GM12878 (cell line): ENCODE results near the gene C3orf22. TPM values are rescaled to one million over a fixed set of nuclear protein-coding genes. Genes with fewer than 3 reads are reported as not detected.

Source experiments
- ATAC-seq: fragments of 200-7000 bp; cut with Tn5 transposase; 3 replicates; pipeline ENCODE4 v1.9.1; 2020; ENCODE audit warnings: mild to moderate bottlenecking, moderate library complexity
- BruUV-seq: library from RNA; stranded (reverse); fragments of 400-500 nt; replicated peaks from 2 replicates; lab custom pipeline; 2021; lab: Mats Ljungman, UMichigan
- CTCF ChIA-PET: fragments of 300-600 bp; sonication (Branson Sonifier 250); formaldehyde crosslinking; extraction: SDS; loops from one replicate; lab custom pipeline; 2021; ENCODE audit warnings: inconsistent platforms; lab: Yijun Ruan, JAX
- POLR2A ChIA-PET: fragments of 350-600 bp; formaldehyde crosslinking; extraction: SDS; loops from one replicate; lab custom pipeline; 2021; ENCODE audit warnings: inconsistent platforms; lab: Charles Lee
- RAD21 ChIA-PET: fragments of 300-600 bp; sonication (Branson Sonifier 250); formaldehyde crosslinking; loops from one replicate; lab custom pipeline; 2023; ENCODE audit warnings: antibody characterized with exemption; ENCODE audit not compliant: unreplicated experiment; lab: Charles Lee
- SMC1A ChIA-PET: fragments of 300-600 bp; sonication (Branson Sonifier 250); formaldehyde crosslinking; loops from one replicate; lab custom pipeline; 2023; ENCODE audit not compliant: unreplicated experiment, uncharacterized antibody; lab: Charles Lee
- DNase-seq: peaks from one replicate; pipeline ENCODE4 v3.0.0-alpha.2; 2011; ENCODE audit warnings: low read depth, low spot score
- FAIRE-seq: peaks from 3 replicates; lab custom pipeline; 2011; peaks lifted over from hg19 to GRCh38; lab: Jason Lieb, UNC
- H2AFZ ChIP-seq: 2 replicates; pipeline ENCODE4 v1.6.0; 2011; ENCODE audit warnings: low read depth, low read length, control low read depth; ENCODE audit not compliant: control insufficient read depth
- H3K27ac ChIP-seq: 2 replicates; pipeline ENCODE4 v1.5.1; 2011; ENCODE audit warnings: control low read depth; ENCODE audit not compliant: control insufficient read depth, insufficient read depth
- H3K27me3 ChIP-seq, 2 experiments: replicated peaks in 1 of 2; 2 replicates each; pipeline versions ENCODE4 v1.6.0 to v1.6.1; 2011; ENCODE audit warnings: low read length in 1 of 2; ENCODE audit not compliant: control insufficient read depth in 2 of 2, insufficient read depth in 2 of 2
- H3K36me3 ChIP-seq, 2 experiments: 2 replicates each; pipeline ENCODE4 v1.5.1; 2011; ENCODE audit warnings: low read length in 1 of 2; ENCODE audit not compliant: control insufficient read depth in 2 of 2, insufficient read depth in 2 of 2
- H3K4me1 ChIP-seq: 2 replicates; pipeline ENCODE4 v1.6.1; 2011; ENCODE audit warnings: mild to moderate bottlenecking, low read length, moderate library complexity, mixed read lengths; ENCODE audit not compliant: control insufficient read depth, insufficient read depth
- H3K4me2 ChIP-seq: 2 replicates; pipeline ENCODE4 v1.6.0; 2011; ENCODE audit warnings: control low read depth; ENCODE audit not compliant: control insufficient read depth, insufficient read depth
- H3K4me3 ChIP-seq: fragments of 200-600 bp; sonication (generic); 2 replicates; pipeline ENCODE4 v1.5.1; 2016
- H3K79me2 ChIP-seq: 2 replicates; pipeline ENCODE4 v1.6.0; 2011; ENCODE audit warnings: low read length; ENCODE audit not compliant: control insufficient read depth, insufficient read depth
- H3K9ac ChIP-seq: 2 replicates; pipeline ENCODE4 v1.8.0; 2011; ENCODE audit warnings: low read length, control low read depth, mixed read lengths; ENCODE audit not compliant: control insufficient read depth, insufficient read depth
- H3K9me3 ChIP-seq: replicated peaks from 3 replicates; pipeline ENCODE4 v1.5.1; 2011; ENCODE audit warnings: mild to moderate bottlenecking, low read length; ENCODE audit not compliant: control insufficient read depth, insufficient read depth
- H4K20me1 ChIP-seq: 2 replicates; pipeline ENCODE4 v1.6.0; 2011; ENCODE audit not compliant: control insufficient read depth, insufficient read depth
- E4F1 ChIP-seq: fragments of 450-650 bp; IDR thresholded peaks from 2 replicates; pipeline ENCODE4 v1.6.1; 2018; ENCODE audit warnings: borderline replicate concordance, mild to moderate bottlenecking; ENCODE audit not compliant: partially characterized antibody
- HCFC1 ChIP-seq: fragments of 150-350 bp; IDR thresholded peaks from 2 replicates; pipeline ENCODE4 v1.6.1; 2014; ENCODE audit warnings: low read length
- SP1 ChIP-seq: IDR thresholded peaks from one replicate; pipeline ENCODE4 v1.6.1; 2011; ENCODE audit warnings: low read depth, low read length
- TBL1XR1 ChIP-seq: IDR thresholded peaks from 2 replicates; pipeline ENCODE4 v1.6.1; 2012; ENCODE audit warnings: low read depth, low read length, improper control_type of control experiment
- ZBTB33 ChIP-seq: fragments of 450-650 bp; IDR thresholded peaks from 2 replicates; pipeline ENCODE4 v1.6.1; 2017; ENCODE audit warnings: mild to moderate bottlenecking
- WGBS: methylation state at CpG from one replicate; pipeline ENCODE4 v1.1.6; 2016; ENCODE audit warnings: low lambda C conversion rate; ENCODE audit not compliant: insufficient replicate concordance, insufficient coverage; ENCODE audit errors: missing lambda C conversion rate; 5-methylcytosine and 5-hydroxymethylcytosine counted together
- in situ Hi-C: fragments of 300-500 bp; cut with MboI; formaldehyde crosslinking; loops from 9 replicates; pipeline ENCODE4 v1.14.3; 2018; ENCODE audit warnings: mixed read lengths
- intact Hi-C: fragments of 100-400 bp; cut with micrococcal nuclease; formaldehyde crosslinking; loops from one replicate; pipeline ENCODE4 v1.14.2; 2022; ENCODE audit not compliant: unreplicated experiment
- polyA plus RNA-seq, 11 experiments: library from polyadenylated mRNA; depleted of rRNA in 4 of 11; unstranded in 6 of 11; stranded (reverse) in 5 of 11; fragments of >200 nt; fragmentation: Nextera tagmentation in 4 of 11; fragmentation: Illumina TruSeq in 1 of 11; extraction: Ambion mirVana in 4 of 11; extraction: Trizol in 1 of 11; gene quantifications; 1 replicate in 1 of 11; 2 replicates in 10 of 11; pipeline versions ENCODE4 v1.2.1 to v1.2.3, GENCODE V29; 2011 to 2016; ENCODE audit warnings: inconsistent platforms in 2 of 11, missing spikeins in 2 of 11, low read depth in 1 of 11
- total RNA-seq, 4 experiments: library from RNA; depleted of rRNA in 3 of 4; stranded (reverse); fragments of >200 nt in 3 of 4; fragmentation: Illumina TruSeq in 1 of 4; extraction: Trizol in 1 of 4; gene quantifications; 2 replicates each; pipeline versions ENCODE4 v1.2.1 to v1.2.3, GENCODE V29; 2013 to 2021

C3orf22 gene
- total and polyA plus RNA-seq, 10 of the 15 experiments (the other 5 are each of a cell fraction or from before 2014, with no cell fraction given), result not detected

GRCh38 chr3:126580746-126581145 lies 22.0 kb upstream of the C3orf22 start:
- TF ChIP-seq SP1 (no peak), E4F1 (no peak), HCFC1 (no peak)
- TF ChIP-seq, all 136 proteins: peak for 0
- Histone ChIP-seq H3K36me3 (no peaks in the 10 kb centered on the region), H3K4me3 (no peak overlapping the region), H3K9me3 (no peaks in the 10 kb centered on the region), H3K4me1 (no peaks in the 10 kb centered on the region), H3K27me3 (peaks cover 2 to 3% of the 10 kb centered on the region in 2 experiments; a peak in 2 of 4 replicates), H4K20me1 (no peaks in the 10 kb centered on the region), H2AFZ (no peak overlapping the region), H3K9ac (no peak overlapping the region), H3K4me2 (no peak overlapping the region), H3K27ac (no peak overlapping the region), H3K79me2 (no peaks in the 10 kb centered on the region)
- ATAC-seq (no peak), DNase-seq (no peak), FAIRE-seq (no peak)
- no TSS peak for BruUV-seq
- RAD21 ChIA-PET, result no interaction called here
- POLR2A ChIA-PET, result no interaction called here
- in situ Hi-C loops, result no loop called here
- SMC1A ChIA-PET, result no interaction called here
- 10% methylated on average over 5 of the region's 5 CpGs for WGBS
- intact Hi-C loops, result no loop called here
- CTCF ChIA-PET, result no interaction called here

DNA sequence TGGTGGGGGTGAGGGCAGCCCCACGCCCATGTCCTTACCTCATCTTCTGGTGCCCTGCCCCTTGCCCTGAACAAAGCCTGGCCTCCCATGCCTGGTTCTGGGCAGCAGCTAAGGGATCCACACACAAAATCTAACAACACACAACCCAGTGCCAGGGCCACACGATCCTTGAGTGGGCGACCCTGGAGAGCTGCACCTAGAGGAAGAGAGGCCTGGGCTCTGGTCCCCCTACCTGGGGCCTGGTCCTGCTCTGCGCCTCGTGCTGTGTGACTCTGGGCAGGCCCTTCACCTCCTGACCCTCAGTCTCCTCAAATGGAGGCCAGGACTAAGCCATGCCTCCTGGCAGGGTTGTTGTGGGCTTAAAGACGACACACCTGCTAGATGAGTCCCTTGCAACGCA lies 20.0 kb upstream of the C3orf22 start:
- no TSS peak for BruUV-seq
- peaks cover 2 to 3% of the 10 kb centered on the region in 2 experiments; a peak in 2 of 4 replicates for H3K27me3 ChIP-seq
- ChIA-PET CTCF (no interaction called here), SMC1A (no interaction called here), RAD21 (no interaction called here), POLR2A (no interaction called here)
- H4K20me1 ChIP-seq, result no peaks in the 10 kb centered on the region
- H3K9ac ChIP-seq, result no peak overlapping the region
- H3K36me3 ChIP-seq, result no peaks in the 10 kb centered on the region
- H3K4me2 ChIP-seq, result no peak overlapping the region
- H3K4me3 ChIP-seq, result no peak overlapping the region
- no peaks in the 10 kb centered on the region for H3K4me1 ChIP-seq
- no peak for FAIRE-seq
- intact Hi-C loops (no loop called here), in situ Hi-C loops (no loop called here)
- no peaks in the 10 kb centered on the region for H3K79me2 ChIP-seq
- H3K9me3 ChIP-seq, result no peaks in the 10 kb centered on the region
- 9% methylated on average over 7 of the region's 7 CpGs for WGBS
- no peak for TF ChIP-seq ZBTB33
- no peak for TF ChIP-seq TBL1XR1
- no peak for ATAC-seq
- no peak overlapping the region for H2AFZ ChIP-seq
- DNase-seq, result no peak
- H3K27ac ChIP-seq, result no peak overlapping the region
